OCI-M1 (cell line): ENCODE results near the gene LYVE1.

ENCODE experiments used
- DNase-seq: peaks from one replicate; lab custom pipeline; 2025; lab: John Stamatoyannopoulos, UW

LYVE1 gene

GRCh38 chr11:10522276-10522675 is 46.2 kb downstream of the LYVE1 start:
- no peak for DNase-seq

GRCh38 chr11:10520562-10520961 is 47.9 kb downstream of the LYVE1 start:
- no peak for DNase-seq

GRCh38 chr11:10519630-10520029 is 48.8 kb downstream of the LYVE1 start:
- no peak for DNase-seq

GRCh38 chr11:10518891-10519290 is 49.6 kb downstream of the LYVE1 start:
- DNase-seq = no peak

GRCh38 chr11:10518123-10518522 is 50.3 kb downstream of the LYVE1 start:
- DNase-seq = no peak

- DNase-seq = no peak
Measured at GRCh38 chr11:10515418-10515817, 53.0 kb downstream of the LYVE1 start.

- no peak for DNase-seq
Measured at GRCh38 chr11:10514709-10515108, 53.8 kb downstream of the LYVE1 start.

- peak; percentile 27 for DNase-seq
Measured at GRCh38 chr11:10514202-10514601, 54.3 kb downstream of the LYVE1 start.

- DNase-seq = no peak
Measured at GRCh38 chr11:10511181-10511621, 57.3 kb downstream of the LYVE1 start.
